NK-92 treated with Interleukin-12 subunit alpha and Interleukin-12 subunit beta, amount 100 ng/mL, for 24 hours (cell line): ENCODE results near the gene UNC5C.

Experiments
- DNase-seq: peaks from one replicate; lab custom pipeline; 2025; lab: John Stamatoyannopoulos, UW

The UNC5C gene

GRCh38 chr4:95267081-95267480 lies 281.7 kb downstream of the UNC5C start:
- DNase-seq, result no peak

- DNase-seq, result no peak
These were observed 282.7 kb downstream of the UNC5C start for GRCh38 chr4:95265814-95266740.

DNA sequence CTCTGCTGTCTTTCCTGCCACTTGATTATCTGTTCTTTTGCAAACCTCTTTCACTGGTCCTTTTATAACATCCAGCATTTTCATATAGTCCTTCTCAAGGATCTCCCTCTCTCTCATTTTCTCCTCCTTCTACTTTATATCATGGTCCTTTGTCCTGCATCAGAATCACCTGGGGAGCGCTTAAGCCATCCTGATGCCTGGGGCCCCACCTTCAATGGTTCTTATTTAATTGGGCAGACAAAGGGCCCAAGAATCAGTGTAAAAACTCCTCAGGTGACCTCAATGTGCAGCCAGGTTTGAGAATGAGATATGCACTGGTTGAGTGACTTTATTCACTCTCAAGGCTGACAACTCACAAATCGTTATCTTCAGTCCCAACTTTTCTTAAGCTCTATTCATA lies 283.9 kb downstream of the UNC5C start:
- DNase-seq, result no peak

DNA sequence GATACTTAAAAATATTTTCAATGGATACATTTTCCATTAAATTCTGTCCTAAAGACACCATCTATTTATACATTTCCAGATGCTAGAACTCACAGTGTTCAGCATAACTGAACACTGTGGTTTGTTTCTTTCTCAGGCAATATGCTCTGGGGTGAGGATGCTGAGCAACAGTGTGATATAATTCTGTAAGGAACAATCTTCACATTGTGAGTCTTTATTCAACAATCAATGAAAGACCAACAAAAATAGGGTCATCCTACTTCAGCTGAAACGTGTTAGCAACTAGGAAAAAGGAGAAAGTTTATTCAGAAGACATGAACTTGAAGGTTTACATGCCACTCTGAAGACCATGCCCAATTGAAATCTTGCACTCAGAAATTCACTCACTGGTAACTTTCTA lies 284.8 kb downstream of the UNC5C start:
- DNase-seq, result no peak

GRCh38 chr4:95263391-95263790 lies 285.4 kb downstream of the UNC5C start:
- no peak for DNase-seq

DNA sequence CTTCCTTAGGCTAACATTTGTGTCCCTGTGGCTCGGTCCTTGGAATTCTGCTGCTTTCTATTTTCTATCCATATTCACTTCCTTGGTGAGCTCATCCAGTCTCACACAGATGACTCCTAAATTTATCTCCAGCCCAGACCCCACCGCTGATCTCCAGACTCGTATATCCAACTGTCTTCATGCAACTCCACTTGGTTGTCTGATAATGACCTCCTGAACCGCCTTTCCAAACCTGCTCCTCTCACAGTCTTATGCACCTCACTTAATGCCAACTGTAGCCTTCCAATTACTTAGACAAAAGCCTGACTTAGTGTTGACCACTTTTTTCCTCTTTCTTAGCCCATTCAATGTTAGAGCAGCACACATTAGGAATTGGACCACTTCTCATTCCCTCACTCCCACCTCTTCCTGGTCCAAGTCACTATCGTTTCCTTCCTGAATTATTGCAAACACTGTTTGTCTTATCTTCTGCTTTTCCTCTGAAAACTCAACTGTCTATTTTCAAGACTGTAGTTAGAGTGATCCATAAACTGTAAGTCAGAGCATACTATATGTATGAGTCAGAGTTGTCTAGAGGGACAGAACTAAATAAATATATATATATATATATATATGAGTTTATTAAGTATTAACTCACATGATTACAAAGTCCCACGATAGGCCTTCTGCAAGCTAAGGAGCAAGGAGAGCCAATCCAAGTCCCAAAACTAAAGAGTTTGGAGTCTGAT lies 292.5 kb downstream of the UNC5C start:
- no peak for DNase-seq

GRCh38 chr4:95255396-95256107 lies 293.2 kb downstream of the UNC5C start:
- no peak for DNase-seq

- DNase-seq, result no peak
These were observed 297.2 kb downstream of the UNC5C start for GRCh38 chr4:95251568-95251967.

DNA sequence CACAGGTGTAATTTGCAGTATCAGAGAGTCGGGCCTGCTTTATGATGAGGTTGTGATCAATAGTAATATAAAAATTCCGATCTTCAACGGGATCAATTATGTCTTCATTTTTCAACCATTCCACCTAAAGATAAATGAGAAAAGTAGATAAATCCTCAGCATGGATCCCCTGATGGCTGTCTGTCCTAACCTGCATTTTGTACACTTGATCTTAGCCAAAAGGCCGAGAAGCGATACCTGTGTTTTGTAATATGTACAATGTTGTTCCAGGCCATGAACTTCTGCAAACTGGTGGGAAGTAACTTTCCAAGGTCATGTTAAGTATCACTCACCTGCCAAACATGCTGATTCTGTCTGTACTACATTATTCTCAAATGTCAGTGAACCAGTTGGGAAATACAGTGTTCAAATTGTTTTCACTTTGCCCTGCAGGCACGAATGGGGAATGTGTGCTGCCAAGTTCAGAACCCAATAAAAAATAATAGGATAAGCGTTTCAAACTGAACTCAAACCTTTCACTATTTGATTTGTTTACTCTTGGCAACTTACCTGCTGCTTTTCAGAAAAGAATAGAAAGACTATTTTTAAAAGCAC lies 298.1 kb downstream of the UNC5C start:
- DNase-seq, result no peak

GRCh38 chr4:95249426-95250021 lies 299.2 kb downstream of the UNC5C start:
- DNase-seq, result no peak

GRCh38 chr4:95248720-95249425 lies 299.9 kb downstream of the UNC5C start:
- DNase-seq, result no peak

GRCh38 chr4:95243892-95244291 lies 304.9 kb downstream of the UNC5C start:
- no peak for DNase-seq

DNA sequence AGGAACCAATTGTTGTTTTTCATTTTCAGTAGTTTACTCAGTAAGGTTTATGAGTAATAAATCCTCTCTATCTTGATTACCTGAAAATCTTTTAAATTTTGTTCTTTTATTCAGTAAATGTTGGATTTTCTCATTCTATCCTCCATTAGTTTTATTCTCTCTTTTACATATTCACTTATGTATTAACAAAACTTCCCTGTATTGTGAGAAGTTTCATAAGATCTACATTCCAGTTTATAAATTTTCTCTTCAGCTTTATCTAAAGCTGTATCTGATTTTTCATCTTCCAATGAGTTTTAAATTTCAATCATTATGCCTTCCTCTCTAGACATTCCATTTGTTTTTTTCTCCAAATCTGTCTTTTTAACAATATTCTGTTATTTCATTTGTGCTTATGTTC lies 310.2 kb downstream of the UNC5C start:
- DNase-seq, result no peak

DNA sequence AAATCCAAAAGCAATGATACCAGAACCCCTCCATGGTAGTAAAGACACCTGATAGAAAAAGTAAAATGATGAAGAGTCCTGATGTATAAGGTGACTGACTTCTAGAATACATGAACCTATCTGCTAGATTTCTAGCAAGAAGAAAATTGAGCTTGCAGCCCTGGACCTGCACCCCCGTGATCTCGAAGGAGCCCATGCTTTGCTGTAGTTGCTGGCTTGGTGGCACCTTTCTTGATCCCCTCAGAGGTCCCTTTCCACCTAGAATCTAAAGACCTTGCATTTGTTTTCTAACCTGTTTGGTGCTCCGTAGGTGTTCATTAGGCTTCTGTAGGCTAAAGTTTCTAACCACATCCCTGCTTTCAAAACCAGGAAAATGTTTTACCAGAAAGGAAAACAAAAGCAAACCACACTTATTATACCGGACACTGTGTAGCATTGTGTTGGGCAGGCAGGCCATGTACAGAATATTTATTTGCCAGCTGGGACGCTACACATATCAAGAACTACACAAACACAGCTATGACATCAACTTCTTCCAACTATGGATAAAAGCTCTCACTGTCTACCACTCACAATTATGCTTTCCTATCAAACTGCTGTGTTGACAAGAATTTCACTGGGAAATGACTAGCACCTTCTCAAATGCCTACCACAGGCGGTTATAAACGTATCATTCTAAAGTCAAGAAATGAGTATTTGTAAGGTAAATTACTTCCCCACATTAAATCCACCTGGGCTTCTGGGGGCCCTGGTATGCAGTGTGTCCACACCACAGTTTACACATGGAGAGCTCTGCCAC lies 316.2 kb downstream of the UNC5C start:
- DNase-seq, result no peak

DNA sequence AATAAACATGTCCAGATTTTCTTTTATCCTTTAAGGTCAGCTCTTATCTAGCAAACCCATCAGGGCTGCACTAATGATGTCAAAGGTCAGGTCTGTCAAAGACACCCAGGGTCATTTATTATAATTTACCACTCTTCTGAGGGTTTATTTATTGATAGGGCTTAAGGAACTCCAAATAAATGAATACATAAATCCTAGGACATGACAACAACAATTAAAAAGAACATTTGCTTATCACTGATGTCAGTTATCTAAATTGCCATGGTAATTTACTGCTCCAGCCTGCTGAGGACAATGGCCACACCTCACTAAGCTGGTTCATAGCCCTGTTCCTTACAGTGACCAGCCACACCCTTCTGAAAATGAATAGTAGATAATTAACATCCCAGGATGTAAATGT lies 317.1 kb downstream of the UNC5C start:
- no peak for DNase-seq

GRCh38 chr4:95225849-95226248 lies 322.9 kb downstream of the UNC5C start:
- no peak for DNase-seq

DNA sequence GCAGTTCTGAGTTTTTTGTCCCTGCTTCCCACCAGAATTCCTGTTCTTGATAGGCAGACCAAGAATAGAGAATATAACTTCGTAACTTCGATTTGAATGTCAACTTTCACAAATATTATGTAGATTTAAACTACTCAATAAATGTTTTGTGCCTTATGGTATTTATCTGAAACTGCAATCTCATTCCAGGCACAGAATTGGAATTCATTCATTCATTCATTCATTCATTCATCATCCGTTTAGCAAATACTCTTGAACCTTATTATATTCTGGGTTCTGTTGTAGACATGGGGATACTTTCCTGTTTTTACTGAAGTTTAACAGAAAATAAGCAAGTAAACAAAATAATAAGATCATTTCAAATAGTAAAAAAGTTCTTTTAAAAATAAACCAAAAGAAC lies 324.4 kb downstream of the UNC5C start:
- no peak for DNase-seq

- no peak for DNase-seq
These were observed 328.3 kb downstream of the UNC5C start for GRCh38 chr4:95220205-95221175.

- DNase-seq, result no peak
These were observed 329.7 kb downstream of the UNC5C start for GRCh38 chr4:95219109-95219508.
